Measurements from ENCODE around the gene KCNT2. TPM values are rescaled to one million over a fixed set of nuclear protein-coding genes. Genes with fewer than 3 reads are reported as not detected.

Gene KCNT2
- total RNA-seq (8.1 and 8.8 TPM in 2 replicates), polyA plus RNA-seq (1.2 and 1.3 TPM in 2 replicates)

DNA sequence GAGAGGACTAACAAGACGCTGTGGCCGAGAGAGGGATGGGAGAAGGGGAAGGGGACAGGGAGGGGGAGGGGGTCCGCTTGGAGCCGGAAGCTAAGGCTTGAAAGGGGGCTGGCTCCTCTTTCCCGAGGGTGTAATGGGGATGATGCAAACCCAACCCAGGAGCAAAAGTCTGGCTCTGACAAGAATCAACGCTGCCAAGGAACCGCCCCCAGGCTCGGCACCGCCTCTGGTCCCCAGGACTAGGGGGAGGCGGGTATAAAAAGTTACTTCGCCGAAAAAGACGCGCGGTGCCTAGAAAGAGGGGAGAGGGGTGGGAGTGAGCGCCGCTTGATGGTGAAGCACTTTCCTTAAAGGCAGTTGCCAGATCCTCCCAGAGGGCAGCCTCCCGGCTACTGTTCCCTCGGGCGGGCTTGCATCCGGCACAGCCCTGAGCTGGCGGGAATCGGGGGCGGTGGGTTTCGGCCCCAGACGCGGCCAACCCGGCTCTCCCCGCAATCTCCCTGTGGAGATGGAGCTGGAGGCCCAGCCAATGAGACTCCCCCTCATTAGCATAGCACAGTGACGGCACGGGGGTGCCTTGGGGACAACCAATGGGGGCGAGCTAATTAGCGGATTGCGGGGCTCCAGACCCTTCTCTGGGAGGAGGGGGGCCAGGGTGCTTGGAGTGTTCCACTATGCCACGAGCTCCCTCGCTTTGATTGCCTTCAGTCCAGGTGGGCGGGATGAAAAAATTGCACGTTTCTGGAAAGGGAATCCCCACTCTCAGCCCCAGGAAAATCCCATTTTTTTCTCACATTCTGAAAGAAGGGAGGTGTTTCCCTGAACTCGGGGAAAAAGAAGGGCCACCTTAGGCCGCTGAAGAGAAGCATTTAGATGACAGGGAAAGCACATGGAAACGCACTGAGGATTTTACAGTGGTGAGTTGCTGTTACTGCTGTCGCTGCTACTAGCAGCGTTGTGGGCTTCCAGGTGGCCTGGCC, at the start of gene KCNT2:
KCNT2 (minus strand) TSS at position 51 of the 980 bp plus-strand sequence. CDS start 131 bp downstream, outside the sequence.
- WGBS (ENCODE audit: low lambda C conversion rate, missing lambda C conversion rate), result 1% methylated on average over 40 of the region's 43 CpGs
- H3K9me2 ChIP-seq (replicated peaks; ENCODE audit: insufficient read depth), result no peaks in the 10 kb centered on the region
- H3K27me3 ChIP-seq, result no peaks in the 10 kb centered on the region
- peak; percentile 84 for DNase-seq (ENCODE audit: low spot score)
- H3K4me3 ChIP-seq, result peak within 1 kb of the TSS; percentile 84
- peak within 1 kb of the TSS; percentile 88 for H3K27ac ChIP-seq
- TF ChIP-seq, protein P1, sequence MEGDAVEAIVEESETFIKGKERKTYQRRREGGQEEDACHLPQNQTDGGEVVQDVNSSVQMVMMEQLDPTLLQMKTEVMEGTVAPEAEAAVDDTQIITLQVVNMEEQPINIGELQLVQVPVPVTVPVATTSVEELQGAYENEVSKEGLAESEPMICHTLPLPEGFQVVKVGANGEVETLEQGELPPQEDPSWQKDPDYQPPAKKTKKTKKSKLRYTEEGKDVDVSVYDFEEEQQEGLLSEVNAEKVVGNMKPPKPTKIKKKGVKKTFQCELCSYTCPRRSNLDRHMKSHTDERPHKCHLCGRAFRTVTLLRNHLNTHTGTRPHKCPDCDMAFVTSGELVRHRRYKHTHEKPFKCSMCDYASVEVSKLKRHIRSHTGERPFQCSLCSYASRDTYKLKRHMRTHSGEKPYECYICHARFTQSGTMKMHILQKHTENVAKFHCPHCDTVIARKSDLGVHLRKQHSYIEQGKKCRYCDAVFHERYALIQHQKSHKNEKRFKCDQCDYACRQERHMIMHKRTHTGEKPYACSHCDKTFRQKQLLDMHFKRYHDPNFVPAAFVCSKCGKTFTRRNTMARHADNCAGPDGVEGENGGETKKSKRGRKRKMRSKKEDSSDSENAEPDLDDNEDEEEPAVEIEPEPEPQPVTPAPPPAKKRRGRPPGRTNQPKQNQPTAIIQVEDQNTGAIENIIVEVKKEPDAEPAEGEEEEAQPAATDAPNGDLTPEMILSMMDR (IDR thresholded peaks at IDR 0.05; ENCODE audit: poor library complexity), result no peak
- TF ChIP-seq EZH2phosphoT487 (IDR thresholded peaks at IDR 0.05; ENCODE audit: low read depth, severe bottlenecking, unreplicated experiment) (no peak), EZH2 (IDR thresholded peaks at IDR 0.05; ENCODE audit: borderline replicate concordance) (no peak)
- no peaks in the 10 kb centered on the region for H4K20me1 ChIP-seq (ENCODE audit: insufficient read depth, poor library complexity, severe bottlenecking)
- peak within 1 kb of the TSS; percentile 92 for H2AFZ ChIP-seq
- H3K36me3 ChIP-seq (replicated peaks; ENCODE audit: insufficient read depth, low read depth), result no peaks in the 10 kb centered on the region
- H3K79me2 ChIP-seq, result peaks cover 15% of the 10 kb centered on the region
- H3K4me2 ChIP-seq, result peak within 1 kb of the TSS; percentile 86
- H3K4me1 ChIP-seq (ENCODE audit: insufficient read depth), result no peaks in the 10 kb centered on the region
- no peaks in the 10 kb centered on the region for H3K9me3 ChIP-seq (ENCODE audit: low read depth)

DNA sequence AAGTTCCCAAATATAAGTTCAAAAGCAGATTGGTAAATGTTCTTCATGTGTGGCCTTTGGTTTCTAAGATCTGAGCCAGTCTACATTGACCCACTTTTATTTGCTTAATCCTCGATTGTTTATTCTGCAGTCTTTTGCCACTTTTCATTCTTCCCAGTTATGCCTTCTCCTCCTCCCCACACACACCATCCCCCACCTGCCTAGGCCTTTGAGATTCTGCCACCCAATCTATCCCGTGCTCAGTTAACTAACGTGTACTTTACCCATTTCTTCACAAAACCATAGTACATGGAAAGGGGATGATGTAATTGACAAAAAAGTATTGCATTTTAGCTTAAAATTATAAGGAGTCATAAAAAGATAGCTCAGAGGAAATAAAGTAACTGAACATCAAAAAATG, 47.3 kb upstream of the KCNT2 start:
- H3K9me3 ChIP-seq (ENCODE audit: low read depth), result no peaks in the 10 kb centered on the region
- H3K27ac ChIP-seq, result no peak overlapping the region
- no peaks in the 10 kb centered on the region for H3K9me2 ChIP-seq (replicated peaks; ENCODE audit: insufficient read depth)
- no peak overlapping the region for H3K4me2 ChIP-seq
- H2AFZ ChIP-seq, result no peak overlapping the region
- TF ChIP-seq EZH2phosphoT487 (IDR thresholded peaks at IDR 0.05; ENCODE audit: low read depth, severe bottlenecking, unreplicated experiment) (no peak), EZH2 (IDR thresholded peaks at IDR 0.05; ENCODE audit: borderline replicate concordance) (no peak)
- TF ChIP-seq, protein P1 (IDR thresholded peaks at IDR 0.05; ENCODE audit: poor library complexity), result no peak
- DNase-seq (ENCODE audit: low spot score), result no peak
- WGBS (ENCODE audit: low lambda C conversion rate, missing lambda C conversion rate), result 85% methylated on average over 3 of the region's 3 CpGs
- H3K27me3 ChIP-seq, result no peaks in the 10 kb centered on the region
- no peaks in the 10 kb centered on the region for H3K36me3 ChIP-seq (replicated peaks; ENCODE audit: insufficient read depth, low read depth)
- no peak overlapping the region for H3K4me3 ChIP-seq
- no peaks in the 10 kb centered on the region for H4K20me1 ChIP-seq (ENCODE audit: insufficient read depth, poor library complexity, severe bottlenecking)
- H3K4me1 ChIP-seq (ENCODE audit: insufficient read depth), result no peaks in the 10 kb centered on the region
- no peaks in the 10 kb centered on the region for H3K79me2 ChIP-seq

DNA sequence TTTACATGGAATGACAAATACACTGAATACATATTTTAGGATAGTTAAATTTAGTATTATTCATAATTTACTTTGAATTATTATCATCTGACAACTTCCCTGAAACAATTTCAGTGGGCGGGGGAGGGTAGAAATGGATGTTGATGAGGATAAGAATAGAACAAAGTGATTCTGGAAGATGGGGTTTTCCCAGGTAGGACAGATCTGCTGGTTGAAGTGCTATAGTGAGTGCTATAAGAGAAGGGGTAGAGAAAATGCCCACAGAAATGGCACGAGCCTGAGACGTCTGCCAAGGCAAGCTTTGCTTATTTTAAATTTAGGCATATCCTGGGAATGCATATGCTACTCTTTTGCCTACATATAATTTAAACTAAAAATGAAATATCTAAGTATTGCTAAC, 46.8 kb upstream of the KCNT2 start:
- DNase-seq (ENCODE audit: low spot score), result no peak
- Histone ChIP-seq H3K36me3 (replicated peaks; ENCODE audit: insufficient read depth, low read depth) (no peaks in the 10 kb centered on the region), H3K9me2 (replicated peaks; ENCODE audit: insufficient read depth) (no peaks in the 10 kb centered on the region), H3K9me3 (ENCODE audit: low read depth) (no peaks in the 10 kb centered on the region), H3K79me2 (no peaks in the 10 kb centered on the region), H3K27me3 (no peaks in the 10 kb centered on the region), H2AFZ (no peak overlapping the region), H3K27ac (no peak overlapping the region), H3K4me3 (no peak overlapping the region), H3K4me1 (ENCODE audit: insufficient read depth) (no peaks in the 10 kb centered on the region), H4K20me1 (ENCODE audit: insufficient read depth, poor library complexity, severe bottlenecking) (no peaks in the 10 kb centered on the region), H3K4me2 (no peak overlapping the region)
- WGBS (ENCODE audit: low lambda C conversion rate, missing lambda C conversion rate), result 95% methylated on average over 3 of the region's 3 CpGs
- TF ChIP-seq, protein P1 (IDR thresholded peaks at IDR 0.05; ENCODE audit: poor library complexity), result no peak
- TF ChIP-seq EZH2 (IDR thresholded peaks at IDR 0.05; ENCODE audit: borderline replicate concordance), result no peak
- TF ChIP-seq EZH2phosphoT487 (IDR thresholded peaks at IDR 0.05; ENCODE audit: low read depth, severe bottlenecking, unreplicated experiment), result no peak
